GM12878 (cell line): ENCODE results near the gene GKN1. TPM values are rescaled to one million over a fixed set of nuclear protein-coding genes. Genes with fewer than 3 reads are reported as not detected.

Source experiments
- ATAC-seq: fragments of 200-7000 bp; cut with Tn5 transposase; 3 replicates; pipeline ENCODE4 v1.9.1; 2020; ENCODE audit warnings: mild to moderate bottlenecking, moderate library complexity
- BruUV-seq: library from RNA; stranded (reverse); fragments of 400-500 nt; replicated peaks from 2 replicates; lab custom pipeline; 2021; lab: Mats Ljungman, UMichigan
- CTCF ChIA-PET: fragments of 300-600 bp; sonication (Branson Sonifier 250); formaldehyde crosslinking; extraction: SDS; loops from one replicate; lab custom pipeline; 2021; ENCODE audit warnings: inconsistent platforms; lab: Yijun Ruan, JAX
- POLR2A ChIA-PET: fragments of 350-600 bp; formaldehyde crosslinking; extraction: SDS; loops from one replicate; lab custom pipeline; 2021; ENCODE audit warnings: inconsistent platforms; lab: Charles Lee
- RAD21 ChIA-PET: fragments of 300-600 bp; sonication (Branson Sonifier 250); formaldehyde crosslinking; loops from one replicate; lab custom pipeline; 2023; ENCODE audit warnings: antibody characterized with exemption; ENCODE audit not compliant: unreplicated experiment; lab: Charles Lee
- SMC1A ChIA-PET: fragments of 300-600 bp; sonication (Branson Sonifier 250); formaldehyde crosslinking; loops from one replicate; lab custom pipeline; 2023; ENCODE audit not compliant: unreplicated experiment, uncharacterized antibody; lab: Charles Lee
- DNase-seq: peaks from one replicate; pipeline ENCODE4 v3.0.0-alpha.2; 2011; ENCODE audit warnings: low read depth, low spot score
- FAIRE-seq: peaks from 3 replicates; lab custom pipeline; 2011; peaks lifted over from hg19 to GRCh38; lab: Jason Lieb, UNC
- H2AFZ ChIP-seq: 2 replicates; pipeline ENCODE4 v1.6.0; 2011; ENCODE audit warnings: low read depth, low read length, control low read depth; ENCODE audit not compliant: control insufficient read depth
- H3K27ac ChIP-seq: 2 replicates; pipeline ENCODE4 v1.5.1; 2011; ENCODE audit warnings: control low read depth; ENCODE audit not compliant: control insufficient read depth, insufficient read depth
- H3K27me3 ChIP-seq, 2 experiments: replicated peaks in 1 of 2; 2 replicates each; pipeline versions ENCODE4 v1.6.0 to v1.6.1; 2011; ENCODE audit warnings: low read length in 1 of 2; ENCODE audit not compliant: control insufficient read depth in 2 of 2, insufficient read depth in 2 of 2
- H3K36me3 ChIP-seq, 2 experiments: 2 replicates each; pipeline ENCODE4 v1.5.1; 2011; ENCODE audit warnings: low read length in 1 of 2; ENCODE audit not compliant: control insufficient read depth in 2 of 2, insufficient read depth in 2 of 2
- H3K4me1 ChIP-seq: 2 replicates; pipeline ENCODE4 v1.6.1; 2011; ENCODE audit warnings: mild to moderate bottlenecking, low read length, moderate library complexity, mixed read lengths; ENCODE audit not compliant: control insufficient read depth, insufficient read depth
- H3K4me2 ChIP-seq: 2 replicates; pipeline ENCODE4 v1.6.0; 2011; ENCODE audit warnings: control low read depth; ENCODE audit not compliant: control insufficient read depth, insufficient read depth
- H3K4me3 ChIP-seq: fragments of 200-600 bp; sonication (generic); 2 replicates; pipeline ENCODE4 v1.5.1; 2016
- H3K79me2 ChIP-seq: 2 replicates; pipeline ENCODE4 v1.6.0; 2011; ENCODE audit warnings: low read length; ENCODE audit not compliant: control insufficient read depth, insufficient read depth
- H3K9ac ChIP-seq: 2 replicates; pipeline ENCODE4 v1.8.0; 2011; ENCODE audit warnings: low read length, control low read depth, mixed read lengths; ENCODE audit not compliant: control insufficient read depth, insufficient read depth
- H3K9me3 ChIP-seq: replicated peaks from 3 replicates; pipeline ENCODE4 v1.5.1; 2011; ENCODE audit warnings: mild to moderate bottlenecking, low read length; ENCODE audit not compliant: control insufficient read depth, insufficient read depth
- H4K20me1 ChIP-seq: 2 replicates; pipeline ENCODE4 v1.6.0; 2011; ENCODE audit not compliant: control insufficient read depth, insufficient read depth
- ESRRA ChIP-seq: IDR thresholded peaks from 2 replicates; pipeline ENCODE4 v1.6.1; 2012; ENCODE audit warnings: mild to moderate bottlenecking, low read length, improper control_type of control experiment
- IKZF2 ChIP-seq, 2 experiments: fragments of 450-650 bp; IDR thresholded peaks; 2 replicates each; pipeline ENCODE4 v1.6.1; 2017; ENCODE audit warnings: mild to moderate bottlenecking in 2 of 2, moderate library complexity in 2 of 2
- RBBP5 ChIP-seq: fragments of 200-600 bp; sonication (generic); conservative IDR thresholded peaks from 2 replicates; pipeline ENCODE4 v1.6.1; 2016
- SIN3A ChIP-seq: IDR thresholded peaks from 2 replicates; pipeline ENCODE4 v1.6.1; 2012; ENCODE audit warnings: low read depth, low read length, improper control_type of control experiment
- SMARCA5 ChIP-seq: fragments of 450-650 bp; IDR thresholded peaks from 2 replicates; pipeline ENCODE4 v1.6.1; 2017; ENCODE audit warnings: mild to moderate bottlenecking
- WGBS: methylation state at CpG from one replicate; pipeline ENCODE4 v1.1.6; 2016; ENCODE audit warnings: low lambda C conversion rate; ENCODE audit not compliant: insufficient replicate concordance, insufficient coverage; ENCODE audit errors: missing lambda C conversion rate; 5-methylcytosine and 5-hydroxymethylcytosine counted together
- in situ Hi-C: fragments of 300-500 bp; cut with MboI; formaldehyde crosslinking; loops from 9 replicates; pipeline ENCODE4 v1.14.3; 2018; ENCODE audit warnings: mixed read lengths
- intact Hi-C: fragments of 100-400 bp; cut with micrococcal nuclease; formaldehyde crosslinking; loops from one replicate; pipeline ENCODE4 v1.14.2; 2022; ENCODE audit not compliant: unreplicated experiment
- polyA plus RNA-seq, 11 experiments: library from polyadenylated mRNA; depleted of rRNA in 4 of 11; unstranded in 6 of 11; stranded (reverse) in 5 of 11; fragments of >200 nt; fragmentation: Nextera tagmentation in 4 of 11; fragmentation: Illumina TruSeq in 1 of 11; extraction: Ambion mirVana in 4 of 11; extraction: Trizol in 1 of 11; gene quantifications; 1 replicate in 1 of 11; 2 replicates in 10 of 11; pipeline versions ENCODE4 v1.2.1 to v1.2.3, GENCODE V29; 2011 to 2016; ENCODE audit warnings: inconsistent platforms in 2 of 11, missing spikeins in 2 of 11, low read depth in 1 of 11
- total RNA-seq, 4 experiments: library from RNA; depleted of rRNA in 3 of 4; stranded (reverse); fragments of >200 nt in 3 of 4; fragmentation: Illumina TruSeq in 1 of 4; extraction: Trizol in 1 of 4; gene quantifications; 2 replicates each; pipeline versions ENCODE4 v1.2.1 to v1.2.3, GENCODE V29; 2013 to 2021
- TF ChIP-seq, protein P1 (sequence below): fragments of 450-650 bp; IDR thresholded peaks from 2 replicates; pipeline ENCODE4 v1.6.1; 2018; ENCODE audit warnings: borderline replicate concordance, mild to moderate bottlenecking; ENCODE audit not compliant: partially characterized antibody
- TF ChIP-seq, protein P2 (sequence below): IDR thresholded peaks from 2 replicates; pipeline ENCODE4 v1.6.1; 2012; ENCODE audit warnings: mild to moderate bottlenecking, low read depth, low read length
- TF ChIP-seq, protein P3 (sequence below): fragments of 450-650 bp; IDR thresholded peaks from 2 replicates; pipeline ENCODE4 v1.6.1; 2017; ENCODE audit warnings: borderline replicate concordance

GKN1 gene
- total and polyA plus RNA-seq, 10 of the 15 experiments (the other 5 are each of a cell fraction or from before 2014, with no cell fraction given) = not detected

GRCh38 chr2:68992341-68992740, 17.9 kb downstream of the GKN1 start (continued):
- TF ChIP-seq, protein P1, sequence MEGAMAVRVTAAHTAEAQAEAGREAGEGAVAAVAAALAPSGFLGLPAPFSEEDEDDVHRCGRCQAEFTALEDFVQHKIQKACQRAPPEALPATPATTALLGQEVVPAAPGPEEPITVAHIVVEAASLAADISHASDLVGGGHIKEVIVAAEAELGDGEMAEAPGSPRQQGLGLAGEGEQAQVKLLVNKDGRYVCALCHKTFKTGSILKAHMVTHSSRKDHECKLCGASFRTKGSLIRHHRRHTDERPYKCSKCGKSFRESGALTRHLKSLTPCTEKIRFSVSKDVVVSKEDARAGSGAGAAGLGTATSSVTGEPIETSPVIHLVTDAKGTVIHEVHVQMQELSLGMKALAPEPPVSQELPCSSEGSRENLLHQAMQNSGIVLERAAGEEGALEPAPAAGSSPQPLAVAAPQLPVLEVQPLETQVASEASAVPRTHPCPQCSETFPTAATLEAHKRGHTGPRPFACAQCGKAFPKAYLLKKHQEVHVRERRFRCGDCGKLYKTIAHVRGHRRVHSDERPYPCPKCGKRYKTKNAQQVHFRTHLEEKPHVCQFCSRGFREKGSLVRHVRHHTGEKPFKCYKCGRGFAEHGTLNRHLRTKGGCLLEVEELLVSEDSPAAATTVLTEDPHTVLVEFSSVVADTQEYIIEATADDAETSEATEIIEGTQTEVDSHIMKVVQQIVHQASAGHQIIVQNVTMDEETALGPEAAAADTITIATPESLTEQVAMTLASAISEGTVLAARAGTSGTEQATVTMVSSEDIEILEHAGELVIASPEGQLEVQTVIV = no peak
- TF ChIP-seq, all 136 proteins: peak for 0

GRCh38 chr2:68992933-68993332, 18.5 kb downstream of the GKN1 start:
- 10% methylated on average over 3 of the region's 3 CpGs for WGBS

More at GRCh38 chr2:68992933-68993332, 18.5 kb downstream of the GKN1 start:
- H4K20me1 ChIP-seq = no peaks in the 10 kb centered on the region
- H3K4me1 ChIP-seq = no peaks in the 10 kb centered on the region
- no peak overlapping the region for H3K27ac ChIP-seq
- DNase-seq (no peak), FAIRE-seq (no peak), ATAC-seq (no peak)
- H3K79me2 ChIP-seq = no peaks in the 10 kb centered on the region
- H3K9me3 ChIP-seq = no peaks in the 10 kb centered on the region
- no peaks in the 10 kb centered on the region for H3K36me3 ChIP-seq
- H3K27me3 ChIP-seq = no peaks in the 10 kb centered on the region; a peak in 1 of 4 replicates
- CTCF ChIA-PET = interaction anchor here (1.0 to 1.4 kb wide), 2 partner anchors 9 to 284 kb away, joined by 4 read pairs; no protein-coding TSS in a partner anchor
- intact Hi-C loops = no loop called here
- no peak for TF ChIP-seq IKZF2 (IDR thresholded peaks at IDR 0.05)
- no peak for TF ChIP-seq RBBP5
- TF ChIP-seq ESRRA = no peak
- TF ChIP-seq, protein P2, sequence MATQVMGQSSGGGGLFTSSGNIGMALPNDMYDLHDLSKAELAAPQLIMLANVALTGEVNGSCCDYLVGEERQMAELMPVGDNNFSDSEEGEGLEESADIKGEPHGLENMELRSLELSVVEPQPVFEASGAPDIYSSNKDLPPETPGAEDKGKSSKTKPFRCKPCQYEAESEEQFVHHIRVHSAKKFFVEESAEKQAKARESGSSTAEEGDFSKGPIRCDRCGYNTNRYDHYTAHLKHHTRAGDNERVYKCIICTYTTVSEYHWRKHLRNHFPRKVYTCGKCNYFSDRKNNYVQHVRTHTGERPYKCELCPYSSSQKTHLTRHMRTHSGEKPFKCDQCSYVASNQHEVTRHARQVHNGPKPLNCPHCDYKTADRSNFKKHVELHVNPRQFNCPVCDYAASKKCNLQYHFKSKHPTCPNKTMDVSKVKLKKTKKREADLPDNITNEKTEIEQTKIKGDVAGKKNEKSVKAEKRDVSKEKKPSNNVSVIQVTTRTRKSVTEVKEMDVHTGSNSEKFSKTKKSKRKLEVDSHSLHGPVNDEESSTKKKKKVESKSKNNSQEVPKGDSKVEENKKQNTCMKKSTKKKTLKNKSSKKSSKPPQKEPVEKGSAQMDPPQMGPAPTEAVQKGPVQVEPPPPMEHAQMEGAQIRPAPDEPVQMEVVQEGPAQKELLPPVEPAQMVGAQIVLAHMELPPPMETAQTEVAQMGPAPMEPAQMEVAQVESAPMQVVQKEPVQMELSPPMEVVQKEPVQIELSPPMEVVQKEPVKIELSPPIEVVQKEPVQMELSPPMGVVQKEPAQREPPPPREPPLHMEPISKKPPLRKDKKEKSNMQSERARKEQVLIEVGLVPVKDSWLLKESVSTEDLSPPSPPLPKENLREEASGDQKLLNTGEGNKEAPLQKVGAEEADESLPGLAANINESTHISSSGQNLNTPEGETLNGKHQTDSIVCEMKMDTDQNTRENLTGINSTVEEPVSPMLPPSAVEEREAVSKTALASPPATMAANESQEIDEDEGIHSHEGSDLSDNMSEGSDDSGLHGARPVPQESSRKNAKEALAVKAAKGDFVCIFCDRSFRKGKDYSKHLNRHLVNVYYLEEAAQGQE = no peak
- TF ChIP-seq SIN3A = no peak
- TF ChIP-seq, protein P3, sequence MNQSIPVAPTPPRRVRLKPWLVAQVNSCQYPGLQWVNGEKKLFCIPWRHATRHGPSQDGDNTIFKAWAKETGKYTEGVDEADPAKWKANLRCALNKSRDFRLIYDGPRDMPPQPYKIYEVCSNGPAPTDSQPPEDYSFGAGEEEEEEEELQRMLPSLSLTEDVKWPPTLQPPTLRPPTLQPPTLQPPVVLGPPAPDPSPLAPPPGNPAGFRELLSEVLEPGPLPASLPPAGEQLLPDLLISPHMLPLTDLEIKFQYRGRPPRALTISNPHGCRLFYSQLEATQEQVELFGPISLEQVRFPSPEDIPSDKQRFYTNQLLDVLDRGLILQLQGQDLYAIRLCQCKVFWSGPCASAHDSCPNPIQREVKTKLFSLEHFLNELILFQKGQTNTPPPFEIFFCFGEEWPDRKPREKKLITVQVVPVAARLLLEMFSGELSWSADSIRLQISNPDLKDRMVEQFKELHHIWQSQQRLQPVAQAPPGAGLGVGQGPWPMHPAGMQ = no peak
- TF ChIP-seq SMARCA5 = no peak
- RAD21 ChIA-PET = no interaction called here
- H3K4me2 ChIP-seq = no peak overlapping the region
- H3K4me3 ChIP-seq = no peak overlapping the region
- in situ Hi-C loops = no loop called here
- SMC1A ChIA-PET = no interaction called here
- no peak overlapping the region for H3K9ac ChIP-seq
- BruUV-seq = no TSS peak
- no peak overlapping the region for H2AFZ ChIP-seq
- POLR2A ChIA-PET = interaction anchor here (0.6 kb wide), 1 partner anchor 100 kb away, joined by 3 read pairs; no protein-coding TSS in a partner anchor
